ENCODE measurements around the gene ZNF827.

Gene ZNF827

GRCh38 chr4:145799223-145799622 is 139.4 kb downstream of the ZNF827 start:
- Mint-ChIP-seq H3K27me3 (no peaks in the 10 kb centered on the region), H3K27ac (no peak overlapping the region), H3K36me3 (peaks cover 21% of the 10 kb centered on the region), H3K4me1 (ENCODE audit: low read depth) (peaks cover 5% of the 10 kb centered on the region), H3K4me3 (no peak overlapping the region), H3K9me3 (ENCODE audit: low read depth) (no peaks in the 10 kb centered on the region)

DNA sequence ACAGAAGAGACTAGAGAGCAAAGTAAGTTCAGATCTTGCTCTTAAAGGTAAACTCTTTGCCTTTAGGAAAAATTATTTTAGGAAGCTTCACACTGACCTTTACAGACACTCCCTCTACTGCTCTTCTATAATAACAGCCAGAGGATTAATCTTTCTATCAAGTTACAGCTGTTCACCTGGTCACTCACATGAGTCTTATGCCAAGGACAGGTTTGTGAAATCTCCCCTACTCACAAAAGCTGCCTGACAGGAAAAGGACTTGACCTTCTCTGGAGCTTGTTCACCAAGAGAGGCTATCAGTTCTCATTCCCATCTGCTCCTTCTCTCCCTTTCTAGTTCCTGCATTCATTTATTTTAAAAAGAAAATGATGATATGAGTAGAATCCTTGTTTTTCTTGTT is 141.3 kb downstream of the ZNF827 start:
- no peak overlapping the region for H3K27ac Mint-ChIP-seq
- no peaks in the 10 kb centered on the region for H3K27me3 Mint-ChIP-seq
- H3K9me3 Mint-ChIP-seq (ENCODE audit: low read depth) = no peaks in the 10 kb centered on the region
- H3K4me1 Mint-ChIP-seq (ENCODE audit: low read depth) = peaks cover 3% of the 10 kb centered on the region
- H3K4me3 Mint-ChIP-seq = no peak overlapping the region
- peaks cover 25% of the 10 kb centered on the region for H3K36me3 Mint-ChIP-seq

DNA sequence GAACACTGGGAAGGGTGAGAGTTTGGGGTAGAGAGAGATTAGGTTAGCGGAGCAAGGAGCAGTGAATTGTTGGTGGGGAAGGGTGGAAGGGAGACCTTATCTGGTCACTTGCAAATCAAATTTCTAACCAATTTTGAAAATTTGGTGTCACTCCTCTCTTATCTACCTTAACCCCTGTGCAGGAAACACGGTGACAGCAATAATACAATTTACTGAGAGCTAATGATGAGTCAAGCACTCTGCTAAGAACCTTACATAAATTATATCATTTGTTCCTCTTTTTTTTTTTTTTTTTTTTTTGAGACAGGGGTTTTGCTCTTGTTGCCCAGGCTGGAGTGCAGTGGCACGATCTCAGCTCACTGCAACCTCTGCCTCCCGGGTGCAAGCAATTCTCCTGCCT is 142.3 kb downstream of the ZNF827 start:
- H3K4me1 Mint-ChIP-seq (ENCODE audit: low read depth) = peaks cover 1% of the 10 kb centered on the region
- H3K27ac Mint-ChIP-seq = no peak overlapping the region
- H3K9me3 Mint-ChIP-seq (ENCODE audit: low read depth) = no peaks in the 10 kb centered on the region
- H3K4me3 Mint-ChIP-seq = no peak overlapping the region
- no peaks in the 10 kb centered on the region for H3K27me3 Mint-ChIP-seq
- peaks cover 29% of the 10 kb centered on the region for H3K36me3 Mint-ChIP-seq

DNA sequence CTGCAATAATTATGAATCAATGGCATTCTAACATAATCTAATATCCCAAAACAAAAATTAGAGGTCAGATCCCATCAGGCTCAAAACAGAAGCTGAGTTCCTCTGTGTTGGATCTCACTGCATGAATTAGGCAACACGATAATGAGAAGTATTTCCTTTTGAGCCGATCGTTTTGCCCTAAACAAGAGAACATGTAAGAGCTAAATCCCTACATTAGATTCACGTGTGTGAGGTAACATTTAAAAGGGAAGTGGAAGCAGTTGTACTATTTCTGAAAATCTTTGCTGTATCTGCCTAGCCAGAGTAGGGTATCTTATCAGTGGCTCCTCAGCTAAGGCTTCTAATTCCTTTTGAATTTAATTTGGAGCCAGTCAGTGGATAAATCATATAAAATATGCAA is 143.1 kb downstream of the ZNF827 start:
- peaks cover 31% of the 10 kb centered on the region for H3K36me3 Mint-ChIP-seq
- peaks cover 1% of the 10 kb centered on the region for H3K4me1 Mint-ChIP-seq (ENCODE audit: low read depth)
- no peak overlapping the region for H3K4me3 Mint-ChIP-seq
- H3K27me3 Mint-ChIP-seq = no peaks in the 10 kb centered on the region
- H3K27ac Mint-ChIP-seq = no peak overlapping the region
- H3K9me3 Mint-ChIP-seq (ENCODE audit: low read depth) = no peaks in the 10 kb centered on the region

- Mint-ChIP-seq H3K36me3 (peaks cover 30% of the 10 kb centered on the region), H3K27me3 (no peaks in the 10 kb centered on the region), H3K4me1 (ENCODE audit: low read depth) (peaks cover 1% of the 10 kb centered on the region), H3K4me3 (no peak overlapping the region), H3K27ac (no peak overlapping the region), H3K9me3 (ENCODE audit: low read depth) (no peaks in the 10 kb centered on the region)
These were observed 146.2 kb downstream of the ZNF827 start for GRCh38 chr4:145792429-145792828.

DNA sequence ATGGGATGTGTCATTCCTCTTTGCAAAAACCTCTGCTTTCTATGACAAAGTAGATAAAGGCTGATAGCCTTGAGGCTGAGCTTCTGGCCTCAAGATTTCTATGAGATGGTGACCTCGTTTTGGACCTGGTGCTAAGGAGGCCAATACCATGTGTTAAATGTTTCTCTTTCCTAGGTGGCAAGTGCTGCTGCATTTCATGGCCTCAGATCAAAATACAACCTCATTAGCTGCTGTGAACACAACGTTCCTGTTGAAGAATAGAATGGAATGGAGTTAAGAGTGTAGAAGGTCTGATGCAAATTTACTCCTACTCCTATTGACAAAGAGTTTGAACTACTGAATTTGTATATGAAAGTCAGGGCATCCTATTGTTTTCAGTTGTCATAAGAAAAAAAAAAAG is 146.6 kb downstream of the ZNF827 start:
- peaks cover 30% of the 10 kb centered on the region for H3K36me3 Mint-ChIP-seq
- peaks cover 1% of the 10 kb centered on the region for H3K4me1 Mint-ChIP-seq (ENCODE audit: low read depth)
- H3K27me3 Mint-ChIP-seq = no peaks in the 10 kb centered on the region
- H3K4me3 Mint-ChIP-seq = no peak overlapping the region
- no peak overlapping the region for H3K27ac Mint-ChIP-seq
- H3K9me3 Mint-ChIP-seq (ENCODE audit: low read depth) = no peaks in the 10 kb centered on the region

- Mint-ChIP-seq H3K4me3 (no peak overlapping the region), H3K4me1 (ENCODE audit: low read depth) (peaks cover 13% of the 10 kb centered on the region), H3K27ac (no peak overlapping the region), H3K27me3 (no peaks in the 10 kb centered on the region), H3K9me3 (ENCODE audit: low read depth) (peaks cover 6% of the 10 kb centered on the region), H3K36me3 (peaks cover 39% of the 10 kb centered on the region)
These were observed 149.9 kb downstream of the ZNF827 start for GRCh38 chr4:145788755-145789154.

DNA sequence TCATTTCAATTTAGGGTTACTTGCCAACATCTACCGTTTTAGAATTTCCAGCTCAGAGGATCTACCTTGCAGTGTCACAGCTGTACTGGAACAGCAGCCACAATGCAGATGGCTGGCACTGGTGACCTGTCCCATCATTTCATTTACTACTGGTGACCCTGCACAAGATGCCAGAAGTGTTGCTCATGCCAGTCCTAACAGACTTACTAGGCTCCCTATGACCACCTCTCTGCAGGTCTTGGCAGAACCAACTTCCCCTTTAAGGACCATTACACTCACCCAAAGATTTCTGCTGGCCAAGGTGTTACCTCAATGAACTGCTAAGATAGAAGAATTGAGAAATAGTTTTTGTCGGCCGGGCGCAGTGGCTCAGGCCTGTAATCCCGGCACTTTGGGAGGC is 151.8 kb downstream of the ZNF827 start:
- Mint-ChIP-seq H3K4me1 (ENCODE audit: low read depth) (peaks cover 16% of the 10 kb centered on the region), H3K4me3 (no peak overlapping the region), H3K36me3 (peaks cover 37% of the 10 kb centered on the region), H3K27me3 (no peaks in the 10 kb centered on the region), H3K27ac (no peak overlapping the region), H3K9me3 (ENCODE audit: low read depth) (peaks cover 6% of the 10 kb centered on the region)

- Mint-ChIP-seq H3K4me1 (ENCODE audit: low read depth) (peaks cover 20% of the 10 kb centered on the region), H3K27ac (peak overlapping the region; percentile 59), H3K4me3 (no peak overlapping the region), H3K27me3 (no peaks in the 10 kb centered on the region), H3K36me3 (peaks cover 38% of the 10 kb centered on the region), H3K9me3 (ENCODE audit: low read depth) (peaks cover 6% of the 10 kb centered on the region)
These were observed 152.4 kb downstream of the ZNF827 start for GRCh38 chr4:145786261-145786660.

GRCh38 chr4:145785391-145786008 is 153.1 kb downstream of the ZNF827 start:
- Mint-ChIP-seq H3K27me3 (no peaks in the 10 kb centered on the region), H3K9me3 (ENCODE audit: low read depth) (peaks cover 6% of the 10 kb centered on the region), H3K4me1 (ENCODE audit: low read depth) (peaks cover 20% of the 10 kb centered on the region), H3K4me3 (no peak overlapping the region), H3K27ac (peak overlapping the region; percentile 55), H3K36me3 (peaks cover 37% of the 10 kb centered on the region)

- Mint-ChIP-seq H3K27me3 (no peaks in the 10 kb centered on the region), H3K4me3 (no peak overlapping the region), H3K36me3 (peaks cover 39% of the 10 kb centered on the region), H3K4me1 (ENCODE audit: low read depth) (peaks cover 20% of the 10 kb centered on the region), H3K27ac (peak overlapping the region; percentile 88), H3K9me3 (ENCODE audit: low read depth) (peaks cover 6% of the 10 kb centered on the region)
These were observed 154.6 kb downstream of the ZNF827 start for GRCh38 chr4:145784036-145784435.

GRCh38 chr4:145782756-145783155 is 155.9 kb downstream of the ZNF827 start:
- Mint-ChIP-seq H3K27ac (peak overlapping the region; percentile 66), H3K9me3 (ENCODE audit: low read depth) (peaks cover 6% of the 10 kb centered on the region), H3K4me3 (no peak overlapping the region), H3K4me1 (ENCODE audit: low read depth) (peaks cover 20% of the 10 kb centered on the region), H3K36me3 (peaks cover 43% of the 10 kb centered on the region), H3K27me3 (no peaks in the 10 kb centered on the region)

DNA sequence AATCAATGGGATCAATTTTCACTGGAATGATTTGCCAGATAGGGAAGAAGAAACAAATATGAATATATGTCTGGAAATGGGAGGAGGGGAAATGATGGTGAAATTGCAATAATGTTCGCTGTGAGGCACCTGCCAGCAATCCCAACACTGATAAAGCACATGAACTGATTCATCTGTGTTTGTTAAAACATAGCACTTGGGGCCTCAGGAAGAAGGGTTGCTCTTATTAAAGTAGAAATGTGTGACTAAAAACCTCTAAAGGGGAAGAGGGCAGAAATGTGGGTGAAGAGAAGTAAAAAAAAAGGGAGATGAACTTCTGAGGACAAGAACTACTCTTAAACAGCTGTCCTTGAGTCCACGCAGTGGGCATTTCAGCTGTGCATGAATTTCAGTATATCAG is 157.3 kb downstream of the ZNF827 start:
- peaks cover 38% of the 10 kb centered on the region for H3K36me3 Mint-ChIP-seq
- peaks cover 18% of the 10 kb centered on the region for H3K4me1 Mint-ChIP-seq (ENCODE audit: low read depth)
- H3K27me3 Mint-ChIP-seq = no peaks in the 10 kb centered on the region
- H3K9me3 Mint-ChIP-seq (ENCODE audit: low read depth) = peaks cover 6% of the 10 kb centered on the region
- peak overlapping the region; percentile 13 for H3K27ac Mint-ChIP-seq
- H3K4me3 Mint-ChIP-seq = no peak overlapping the region

GRCh38 chr4:145779319-145779801 is 159.3 kb downstream of the ZNF827 start:
- Mint-ChIP-seq H3K4me3 (no peak overlapping the region), H3K9me3 (ENCODE audit: low read depth) (no peaks in the 10 kb centered on the region), H3K36me3 (peaks cover 23% of the 10 kb centered on the region), H3K4me1 (ENCODE audit: low read depth) (peaks cover 11% of the 10 kb centered on the region), H3K27ac (no peak overlapping the region), H3K27me3 (no peaks in the 10 kb centered on the region)

DNA sequence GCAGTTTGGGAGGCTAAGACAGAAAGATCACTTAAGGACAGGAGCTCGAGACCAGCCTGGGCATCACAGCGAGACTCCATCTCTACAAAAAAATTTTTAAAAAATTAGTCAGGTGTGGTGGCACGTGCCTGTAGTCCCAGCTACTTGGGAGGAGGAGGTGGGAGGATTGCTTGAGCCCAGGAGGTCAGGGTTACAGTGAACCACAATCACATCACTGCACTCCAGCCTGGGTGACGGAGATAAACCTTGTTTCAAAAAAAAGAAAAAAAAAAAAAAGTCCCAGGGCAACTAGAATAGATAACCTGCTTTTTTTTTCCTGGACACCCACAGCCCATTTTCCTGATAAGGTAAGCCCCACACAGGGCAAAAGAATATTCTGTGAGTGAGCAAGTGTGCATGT is 162.4 kb downstream of the ZNF827 start:
- Mint-ChIP-seq H3K36me3 (peaks cover 27% of the 10 kb centered on the region), H3K27ac (no peak overlapping the region), H3K9me3 (ENCODE audit: low read depth) (no peaks in the 10 kb centered on the region), H3K4me3 (no peak overlapping the region), H3K4me1 (ENCODE audit: low read depth) (no peaks in the 10 kb centered on the region), H3K27me3 (no peaks in the 10 kb centered on the region)

DNA sequence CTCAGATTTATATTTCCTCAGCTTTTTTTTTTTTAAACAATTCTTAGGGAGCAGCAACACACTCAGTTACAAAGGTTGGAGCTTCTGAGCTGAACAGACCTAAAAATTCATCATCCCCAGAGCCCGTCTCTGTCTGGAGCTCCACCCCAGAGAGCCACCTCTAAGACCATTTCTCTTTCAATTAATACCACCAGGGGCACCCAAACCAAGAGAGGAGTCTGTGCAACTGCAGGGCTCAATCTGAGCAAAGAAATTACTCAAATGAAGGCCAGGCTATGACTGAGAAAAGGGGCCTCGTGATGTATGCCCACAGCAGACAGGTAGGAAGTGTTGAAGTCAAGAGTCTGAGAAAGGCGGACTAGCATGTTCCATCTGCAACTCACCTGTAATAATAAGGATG is 163.2 kb downstream of the ZNF827 start:
- Mint-ChIP-seq H3K4me3 (no peak overlapping the region), H3K27ac (no peak overlapping the region), H3K9me3 (ENCODE audit: low read depth) (no peaks in the 10 kb centered on the region), H3K36me3 (peaks cover 26% of the 10 kb centered on the region), H3K27me3 (no peaks in the 10 kb centered on the region), H3K4me1 (ENCODE audit: low read depth) (no peaks in the 10 kb centered on the region)

All from activated naive CD8-positive, alpha-beta T cell (primary cell).